Measurements from ENCODE around the gene GATC.
A peak's percentile ranks its signal among the peaks of the same experiment; 100 is the strongest.
"Not testable (repeated sequence)": the region's sequence is repeated elsewhere in the genome, so short reads cannot be mapped to it uniquely, and the experiment has no call there.

Gene GATC

GRCh38 chr12:120444676-120445075, 1.6 kb upstream of the GATC start:
- no CpG with 5 or more reads among the region's 2 CpGs for WGBS, 2 donors (ENCODE audit: extremely low coverage in 2 of 2, insufficient read length in 2 of 2, insufficient replicate concordance in 1 of 2)
- no peak overlapping the region for H4K91ac ChIP-seq (ENCODE audit: low read depth, low read length, poor library complexity)
- no peak overlapping the region for H3K4ac ChIP-seq (ENCODE audit: low read length)
- no peak overlapping the region for H4K8ac ChIP-seq (ENCODE audit: low read depth, low read length)
- no peak overlapping the region for H2BK5ac ChIP-seq (ENCODE audit: low read length)
- H3K4me3 ChIP-seq (ENCODE audit: low read length in 2 of 2): peak overlapping the region in 1 of 2 donors; percentile 97
- H3K23ac ChIP-seq (ENCODE audit: low read depth, low read length, poor library complexity): no peak overlapping the region
- no peak for DNase-seq (ENCODE audit: low spot score)
- no peak overlapping the region for H3K14ac ChIP-seq (ENCODE audit: low read length)
- H3K27me3 ChIP-seq (ENCODE audit: control insufficient read depth in 3 of 3, insufficient read depth in 3 of 3, low read depth in 1 of 3, low read length in 3 of 3): no peaks in the 10 kb centered on the region
- peaks cover 13 to 71% of the 10 kb centered on the region in 2 donors for H3K36me3 ChIP-seq (replicated peaks in 1 of 2; ENCODE audit: control insufficient read depth in 2 of 2, insufficient read depth in 2 of 2, low read length in 2 of 2)
- no peak overlapping the region for H2BK120ac ChIP-seq (ENCODE audit: low read depth, low read length)
- no peak overlapping the region for H2BK15ac ChIP-seq (ENCODE audit: low read length)
- no peak overlapping the region for H3K4me2 ChIP-seq (ENCODE audit: insufficient read depth, low read length, poor library complexity, severe bottlenecking)
- H3K9ac ChIP-seq (ENCODE audit: low read depth, low read length, poor library complexity): no peak overlapping the region
- H3K27ac ChIP-seq (replicated peaks; ENCODE audit: low read length): no peak overlapping the region
- peaks cover 0 to 1% of the 10 kb centered on the region in 2 donors for H3K9me3 ChIP-seq (replicated peaks in 1 of 2; ENCODE audit: control insufficient read depth in 2 of 2, insufficient read depth in 1 of 2, low read depth in 1 of 2, low read length in 2 of 2)
- H3K4me1 ChIP-seq (ENCODE audit: control insufficient read depth in 2 of 2, insufficient read depth in 1 of 2, low read depth in 1 of 2, low read length in 2 of 2): peaks cover 6 to 14% of the 10 kb centered on the region in 2 donors
- no peak overlapping the region for H2AFZ ChIP-seq (ENCODE audit: low read length)
- no peak overlapping the region for H2AK5ac ChIP-seq (ENCODE audit: low read depth, low read length)
- H2BK12ac ChIP-seq (ENCODE audit: low read length): no peak overlapping the region
- no peak overlapping the region for H3K18ac ChIP-seq (ENCODE audit: low read length)
- H3K79me1 ChIP-seq (ENCODE audit: low read depth, low read length): peaks cover 10% of the 10 kb centered on the region

DNA sequence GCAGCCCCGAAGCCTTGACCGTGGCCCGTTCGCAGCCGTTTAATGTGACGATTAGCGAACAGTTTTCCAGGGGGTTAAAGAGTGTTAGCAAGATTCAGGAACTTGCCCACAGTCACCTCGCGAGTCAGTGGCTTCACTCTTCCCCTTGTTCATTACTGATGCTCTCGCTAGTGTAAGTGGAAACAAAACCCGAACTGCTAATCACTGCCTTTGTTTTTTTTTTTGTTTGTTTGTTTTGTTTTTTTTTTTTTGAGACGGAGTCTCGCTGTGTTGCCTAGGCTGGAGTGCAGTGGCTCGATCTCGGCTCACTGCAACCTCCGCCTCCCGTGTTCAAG, 567 bp downstream of the GATC start:
- Histone ChIP-seq H3K23ac (ENCODE audit: low read depth, low read length, poor library complexity) (peak overlapping the region; percentile 99), H3K9ac (ENCODE audit: low read depth, low read length, poor library complexity) (peak overlapping the region; percentile 97), H2AFZ (ENCODE audit: low read length) (peak overlapping the region; percentile 89), H2BK5ac (ENCODE audit: low read length) (peak overlapping the region; percentile 91), H2AK5ac (ENCODE audit: low read depth, low read length) (peak overlapping the region; percentile 91), H4K8ac (ENCODE audit: low read depth, low read length) (peak overlapping the region; percentile 98), H3K4me3 (ENCODE audit: low read length in 2 of 2) (peak overlapping the region; percentile 96 to 97), H3K36me3 (replicated peaks in 1 of 2; ENCODE audit: control insufficient read depth in 2 of 2, insufficient read depth in 2 of 2, low read length in 2 of 2) (peaks cover 13 to 64% of the 10 kb centered on the region in 2 donors), H2BK12ac (ENCODE audit: low read length) (peak overlapping the region; percentile 2), H3K4me1 (ENCODE audit: control insufficient read depth in 2 of 2, insufficient read depth in 1 of 2, low read depth in 1 of 2, low read length in 2 of 2) (peaks cover 6 to 14% of the 10 kb centered on the region in 2 donors), H3K4me2 (ENCODE audit: insufficient read depth, low read length, poor library complexity, severe bottlenecking) (peak overlapping the region; percentile 89)
- not testable (repeated sequence) for H3K14ac ChIP-seq (ENCODE audit: low read length); H3K4ac ChIP-seq (ENCODE audit: low read length); H3K79me1 ChIP-seq (ENCODE audit: low read depth, low read length); H3K27ac ChIP-seq (replicated peaks; ENCODE audit: low read length); H2BK120ac ChIP-seq (ENCODE audit: low read depth, low read length); H2BK15ac ChIP-seq (ENCODE audit: low read length); H3K27me3 ChIP-seq (ENCODE audit: control insufficient read depth in 3 of 3, insufficient read depth in 3 of 3, low read depth in 1 of 3, low read length in 3 of 3); DNase-seq (ENCODE audit: low spot score); H4K91ac ChIP-seq (ENCODE audit: low read depth, low read length, poor library complexity); H3K18ac ChIP-seq (ENCODE audit: low read length); H3K9me3 ChIP-seq (replicated peaks in 1 of 2; ENCODE audit: control insufficient read depth in 2 of 2, insufficient read depth in 1 of 2, low read depth in 1 of 2, low read length in 2 of 2)
- no CpG with 5 or more reads among the region's 17 CpGs for WGBS, 2 donors (ENCODE audit: extremely low coverage in 2 of 2, insufficient read length in 2 of 2, insufficient replicate concordance in 1 of 2)

GRCh38 chr12:120447992-120448391, 1.7 kb downstream of the GATC start:
- H3K4me1 ChIP-seq (ENCODE audit: control insufficient read depth in 2 of 2, insufficient read depth in 1 of 2, low read depth in 1 of 2, low read length in 2 of 2): peaks cover 6 to 14% of the 10 kb centered on the region in 2 donors
- H2BK5ac ChIP-seq (ENCODE audit: low read length): no peak overlapping the region
- H3K23ac ChIP-seq (ENCODE audit: low read depth, low read length, poor library complexity): no peak overlapping the region
- no peak overlapping the region for H2AFZ ChIP-seq (ENCODE audit: low read length)
- no peak overlapping the region for H3K4me3 ChIP-seq (ENCODE audit: low read length in 2 of 2)
- no peak overlapping the region for H2AK5ac ChIP-seq (ENCODE audit: low read depth, low read length)
- no peak overlapping the region for H4K91ac ChIP-seq (ENCODE audit: low read depth, low read length, poor library complexity)
- H3K9ac ChIP-seq (ENCODE audit: low read depth, low read length, poor library complexity): no peak overlapping the region
- H3K36me3 ChIP-seq (replicated peaks in 1 of 2; ENCODE audit: control insufficient read depth in 2 of 2, insufficient read depth in 2 of 2, low read length in 2 of 2): peaks cover 14 to 69% of the 10 kb centered on the region in 2 donors
- no peak for DNase-seq (ENCODE audit: low spot score)
- no peaks in the 10 kb centered on the region for H3K27me3 ChIP-seq (ENCODE audit: control insufficient read depth in 3 of 3, insufficient read depth in 3 of 3, low read depth in 1 of 3, low read length in 3 of 3)
- H3K4ac ChIP-seq (ENCODE audit: low read length): no peak overlapping the region
- no peak overlapping the region for H4K8ac ChIP-seq (ENCODE audit: low read depth, low read length)
- no peak overlapping the region for H3K14ac ChIP-seq (ENCODE audit: low read length)
- no peak overlapping the region for H3K27ac ChIP-seq (replicated peaks; ENCODE audit: low read length)
- H2BK12ac ChIP-seq (ENCODE audit: low read length): no peak overlapping the region
- H3K9me3 ChIP-seq (replicated peaks in 1 of 2; ENCODE audit: control insufficient read depth in 2 of 2, insufficient read depth in 1 of 2, low read depth in 1 of 2, low read length in 2 of 2): peaks cover 0 to 1% of the 10 kb centered on the region in 2 donors
- H2BK15ac ChIP-seq (ENCODE audit: low read length): no peak overlapping the region
- WGBS, 2 donors (ENCODE audit: extremely low coverage in 2 of 2, insufficient read length in 2 of 2, insufficient replicate concordance in 1 of 2): no CpG with 5 or more reads among the region's 4 CpGs
- H3K18ac ChIP-seq (ENCODE audit: low read length): no peak overlapping the region
- H3K4me2 ChIP-seq (ENCODE audit: insufficient read depth, low read length, poor library complexity, severe bottlenecking): no peak overlapping the region
- no peak overlapping the region for H2BK120ac ChIP-seq (ENCODE audit: low read depth, low read length)
- H3K79me1 ChIP-seq (ENCODE audit: low read depth, low read length): peaks cover 8% of the 10 kb centered on the region

- not testable (repeated sequence) for H3K4ac ChIP-seq (ENCODE audit: low read length); H3K27me3 ChIP-seq (ENCODE audit: control insufficient read depth in 3 of 3, insufficient read depth in 3 of 3, low read depth in 1 of 3, low read length in 3 of 3); H3K4me1 ChIP-seq (ENCODE audit: control insufficient read depth in 2 of 2, insufficient read depth in 1 of 2, low read depth in 1 of 2, low read length in 2 of 2); H3K4me3 ChIP-seq (ENCODE audit: low read length in 2 of 2); H3K27ac ChIP-seq (replicated peaks; ENCODE audit: low read length); H4K8ac ChIP-seq (ENCODE audit: low read depth, low read length); DNase-seq (ENCODE audit: low spot score); H3K9ac ChIP-seq (ENCODE audit: low read depth, low read length, poor library complexity); H3K9me3 ChIP-seq (replicated peaks in 1 of 2; ENCODE audit: control insufficient read depth in 2 of 2, insufficient read depth in 1 of 2, low read depth in 1 of 2, low read length in 2 of 2); H3K14ac ChIP-seq (ENCODE audit: low read length); H2BK120ac ChIP-seq (ENCODE audit: low read depth, low read length); H2BK5ac ChIP-seq (ENCODE audit: low read length); H4K91ac ChIP-seq (ENCODE audit: low read depth, low read length, poor library complexity); H3K4me2 ChIP-seq (ENCODE audit: insufficient read depth, low read length, poor library complexity, severe bottlenecking); H2AK5ac ChIP-seq (ENCODE audit: low read depth, low read length); H3K79me1 ChIP-seq (ENCODE audit: low read depth, low read length); H2AFZ ChIP-seq (ENCODE audit: low read length); H3K23ac ChIP-seq (ENCODE audit: low read depth, low read length, poor library complexity); H2BK12ac ChIP-seq (ENCODE audit: low read length); H2BK15ac ChIP-seq (ENCODE audit: low read length); H3K18ac ChIP-seq (ENCODE audit: low read length)
- WGBS, 2 donors (ENCODE audit: extremely low coverage in 2 of 2, insufficient read length in 2 of 2, insufficient replicate concordance in 1 of 2): no CpG with 5 or more reads among the region's 5 CpGs
- peaks cover 17 to 85% of the 10 kb centered on the region in 2 donors for H3K36me3 ChIP-seq (replicated peaks in 1 of 2; ENCODE audit: control insufficient read depth in 2 of 2, insufficient read depth in 2 of 2, low read length in 2 of 2)
These were observed 6.3 kb downstream of the GATC start for GRCh38 chr12:120452524-120452923.
